ENCODE data around the gene GXYLT2. TPM values are rescaled to one million over a fixed set of nuclear protein-coding genes. Genes with fewer than 3 reads are reported as not detected.

Gene GXYLT2
- total and polyA plus RNA-seq, 2 of the 13 experiments (the other 11 are each of a cell fraction or from before 2014, with no cell fraction given): 4.3 to 6.9 TPM

- TF ChIP-seq, protein P1, sequence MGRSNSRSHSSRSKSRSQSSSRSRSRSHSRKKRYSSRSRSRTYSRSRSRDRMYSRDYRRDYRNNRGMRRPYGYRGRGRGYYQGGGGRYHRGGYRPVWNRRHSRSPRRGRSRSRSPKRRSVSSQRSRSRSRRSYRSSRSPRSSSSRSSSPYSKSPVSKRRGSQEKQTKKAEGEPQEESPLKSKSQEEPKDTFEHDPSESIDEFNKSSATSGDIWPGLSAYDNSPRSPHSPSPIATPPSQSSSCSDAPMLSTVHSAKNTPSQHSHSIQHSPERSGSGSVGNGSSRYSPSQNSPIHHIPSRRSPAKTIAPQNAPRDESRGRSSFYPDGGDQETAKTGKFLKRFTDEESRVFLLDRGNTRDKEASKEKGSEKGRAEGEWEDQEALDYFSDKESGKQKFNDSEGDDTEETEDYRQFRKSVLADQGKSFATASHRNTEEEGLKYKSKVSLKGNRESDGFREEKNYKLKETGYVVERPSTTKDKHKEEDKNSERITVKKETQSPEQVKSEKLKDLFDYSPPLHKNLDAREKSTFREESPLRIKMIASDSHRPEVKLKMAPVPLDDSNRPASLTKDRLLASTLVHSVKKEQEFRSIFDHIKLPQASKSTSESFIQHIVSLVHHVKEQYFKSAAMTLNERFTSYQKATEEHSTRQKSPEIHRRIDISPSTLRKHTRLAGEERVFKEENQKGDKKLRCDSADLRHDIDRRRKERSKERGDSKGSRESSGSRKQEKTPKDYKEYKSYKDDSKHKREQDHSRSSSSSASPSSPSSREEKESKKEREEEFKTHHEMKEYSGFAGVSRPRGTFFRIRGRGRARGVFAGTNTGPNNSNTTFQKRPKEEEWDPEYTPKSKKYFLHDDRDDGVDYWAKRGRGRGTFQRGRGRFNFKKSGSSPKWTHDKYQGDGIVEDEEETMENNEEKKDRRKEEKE (IDR thresholded peaks at IDR 0.05): no peak
- no peak for TF ChIP-seq LCORL (IDR thresholded peaks at IDR 0.05)
- TF ChIP-seq LCORL (CRISPR knock-in tag; IDR thresholded peaks at IDR 0.05): no peak
- TF ChIP-seq SP5 (CRISPR knock-in tag; IDR thresholded peaks at IDR 0.05; ENCODE audit: borderline replicate concordance, low read depth): no peak
- TF ChIP-seq BRF2 (CRISPR knock-in tag; IDR thresholded peaks at IDR 0.05): no peak
- TF ChIP-seq, protein P2, sequence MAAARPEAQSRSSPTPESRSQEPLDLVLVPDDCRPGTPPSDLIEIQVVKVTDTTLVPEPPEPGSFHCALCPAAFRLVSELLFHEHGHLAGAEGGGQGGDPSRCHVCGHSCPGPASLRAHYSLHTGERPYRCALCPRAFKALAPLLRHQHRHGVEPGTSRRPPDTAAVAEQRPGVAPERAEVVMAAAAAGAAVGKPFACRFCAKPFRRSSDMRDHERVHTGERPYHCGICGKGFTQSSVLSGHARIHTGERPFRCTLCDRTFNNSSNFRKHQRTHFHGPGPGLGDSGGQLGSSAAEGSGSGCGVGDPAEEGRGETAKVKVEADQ (CRISPR knock-in tag; IDR thresholded peaks at IDR 0.05; ENCODE audit: borderline replicate concordance): no peak
- TF ChIP-seq PCBP1 (IDR thresholded peaks at IDR 0.05; ENCODE audit: borderline replicate concordance, low read depth, low read length): no peak
- no peak for TF ChIP-seq SMAD1 (CRISPR knock-in tag; IDR thresholded peaks at IDR 0.05; ENCODE audit: borderline replicate concordance, low read depth)
- TF ChIP-seq FOSL1 (CRISPR knock-in tag; IDR thresholded peaks at IDR 0.05; ENCODE audit: borderline replicate concordance): no peak
- TF ChIP-seq ZNF646 (CRISPR knock-in tag; IDR thresholded peaks at IDR 0.05): no peak
- no peak for TF ChIP-seq NFIC (IDR thresholded peaks at IDR 0.05; ENCODE audit: low read length)
- TF ChIP-seq PPARG (CRISPR knock-in tag; conservative IDR thresholded peaks at IDR 0.05): no peak
- no peak for TF ChIP-seq ZNF317 (CRISPR knock-in tag; IDR thresholded peaks at IDR 0.05)
- 0 out of 2 replicates have a peak, but pooled peaks have one; percentile 38 for TF ChIP-seq TOPORS (CRISPR knock-in tag; IDR thresholded peaks at IDR 0.05)
- no peak for TF ChIP-seq ZNF431 (CRISPR knock-in tag; IDR thresholded peaks at IDR 0.05; ENCODE audit: borderline replicate concordance, low read depth)
- TF ChIP-seq, protein P3, sequence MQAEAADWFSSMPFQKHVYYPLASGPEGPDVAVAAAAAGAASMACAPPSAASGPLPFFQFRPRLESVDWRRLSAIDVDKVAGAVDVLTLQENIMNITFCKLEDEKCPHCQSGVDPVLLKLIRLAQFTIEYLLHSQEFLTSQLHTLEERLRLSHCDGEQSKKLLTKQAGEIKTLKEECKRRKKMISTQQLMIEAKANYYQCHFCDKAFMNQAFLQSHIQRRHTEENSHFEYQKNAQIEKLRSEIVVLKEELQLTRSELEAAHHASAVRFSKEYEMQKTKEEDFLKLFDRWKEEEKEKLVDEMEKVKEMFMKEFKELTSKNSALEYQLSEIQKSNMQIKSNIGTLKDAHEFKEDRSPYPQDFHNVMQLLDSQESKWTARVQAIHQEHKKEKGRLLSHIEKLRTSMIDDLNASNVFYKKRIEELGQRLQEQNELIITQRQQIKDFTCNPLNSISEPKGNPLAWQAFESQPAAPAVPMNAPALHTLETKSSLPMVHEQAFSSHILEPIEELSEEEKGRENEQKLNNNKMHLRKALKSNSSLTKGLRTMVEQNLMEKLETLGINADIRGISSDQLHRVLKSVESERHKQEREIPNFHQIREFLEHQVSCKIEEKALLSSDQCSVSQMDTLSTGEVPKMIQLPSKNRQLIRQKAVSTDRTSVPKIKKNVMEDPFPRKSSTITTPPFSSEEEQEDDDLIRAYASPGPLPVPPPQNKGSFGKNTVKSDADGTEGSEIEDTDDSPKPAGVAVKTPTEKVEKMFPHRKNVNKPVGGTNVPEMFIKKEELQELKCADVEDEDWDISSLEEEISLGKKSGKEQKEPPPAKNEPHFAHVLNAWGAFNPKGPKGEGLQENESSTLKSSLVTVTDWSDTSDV (CRISPR knock-in tag; IDR thresholded peaks at IDR 0.05): 0 out of 2 replicates have a peak, but pooled peaks have one; percentile 63
- no peak for TF ChIP-seq SMAD3 (CRISPR knock-in tag; IDR thresholded peaks at IDR 0.05)
These were observed 108.3 kb downstream of the GXYLT2 start (continued) for GRCh38 chr3:72996121-72996472.

Data from HepG2 (cell line).